Measurements from ENCODE around the gene IFI27. TPM values are rescaled to one million over a fixed set of nuclear protein-coding genes. Genes with fewer than 3 reads are reported as not detected.

IFI27 gene
- polyA plus RNA-seq, 3 donors = 140 to 586 (median 483) TPM

GRCh38 chr14:94120667-94121340 is 10.3 kb downstream of the IFI27 start:
- no peak overlapping the region for H3K27ac ChIP-seq (ENCODE audit: low read depth, low read length)
- 83 to 91% (median 84%) methylated on average over 5 of the region's 5 CpGs for WGBS, 3 donors

GRCh38 chr14:94121485-94121884 is 10.9 kb downstream of the IFI27 start:
- WGBS, 3 donors = 50 to 63% (median 58%) methylated on average over 3 of the region's 3 CpGs
- no peak overlapping the region for H3K27ac ChIP-seq (ENCODE audit: low read depth, low read length)

GRCh38 chr14:94122438-94122837 is 11.9 kb downstream of the IFI27 start:
- WGBS, 3 donors = 64 to 94% (median 70%) methylated on average over 3 of the region's 3 CpGs
- H3K27ac ChIP-seq (ENCODE audit: low read depth, low read length) = no peak overlapping the region

DNA sequence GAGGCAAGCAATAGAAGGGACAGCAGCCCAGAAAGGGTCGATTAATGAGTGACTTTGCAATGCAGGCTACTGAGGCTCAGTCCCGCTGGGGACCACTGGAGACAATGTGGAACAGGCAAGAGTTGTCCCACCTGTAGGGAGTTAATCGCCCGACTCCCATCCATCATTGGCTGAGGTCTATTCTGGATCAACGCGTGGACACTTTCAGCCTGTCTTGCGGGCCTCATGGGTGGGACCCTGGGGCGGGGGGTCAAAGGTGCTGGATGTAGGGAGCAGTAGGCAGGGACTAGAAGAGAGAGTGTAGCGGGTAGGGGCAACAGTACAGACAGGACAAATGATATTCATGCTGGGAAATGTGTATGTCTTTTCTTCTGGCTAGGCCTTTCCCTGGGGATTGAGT is 12.8 kb downstream of the IFI27 start:
- WGBS, 3 donors = 88 to 90% (median 90%) methylated on average over 9 of the region's 9 CpGs
- H3K27ac ChIP-seq (ENCODE audit: low read depth, low read length) = no peak overlapping the region

- 89 to 100% (median 95%) methylated on average over 1 of the region's 1 CpG for WGBS, 3 donors
- no peak overlapping the region for H3K27ac ChIP-seq (ENCODE audit: low read depth, low read length)
Observed at GRCh38 chr14:94123868-94124267, 13.3 kb downstream of the IFI27 start.

- 80 to 91% (median 87%) methylated on average over 9 of the region's 9 CpGs for WGBS, 3 donors
- no peak overlapping the region for H3K27ac ChIP-seq (ENCODE audit: low read depth, low read length)
Observed at GRCh38 chr14:94124582-94125377, 14.2 kb downstream of the IFI27 start.

DNA sequence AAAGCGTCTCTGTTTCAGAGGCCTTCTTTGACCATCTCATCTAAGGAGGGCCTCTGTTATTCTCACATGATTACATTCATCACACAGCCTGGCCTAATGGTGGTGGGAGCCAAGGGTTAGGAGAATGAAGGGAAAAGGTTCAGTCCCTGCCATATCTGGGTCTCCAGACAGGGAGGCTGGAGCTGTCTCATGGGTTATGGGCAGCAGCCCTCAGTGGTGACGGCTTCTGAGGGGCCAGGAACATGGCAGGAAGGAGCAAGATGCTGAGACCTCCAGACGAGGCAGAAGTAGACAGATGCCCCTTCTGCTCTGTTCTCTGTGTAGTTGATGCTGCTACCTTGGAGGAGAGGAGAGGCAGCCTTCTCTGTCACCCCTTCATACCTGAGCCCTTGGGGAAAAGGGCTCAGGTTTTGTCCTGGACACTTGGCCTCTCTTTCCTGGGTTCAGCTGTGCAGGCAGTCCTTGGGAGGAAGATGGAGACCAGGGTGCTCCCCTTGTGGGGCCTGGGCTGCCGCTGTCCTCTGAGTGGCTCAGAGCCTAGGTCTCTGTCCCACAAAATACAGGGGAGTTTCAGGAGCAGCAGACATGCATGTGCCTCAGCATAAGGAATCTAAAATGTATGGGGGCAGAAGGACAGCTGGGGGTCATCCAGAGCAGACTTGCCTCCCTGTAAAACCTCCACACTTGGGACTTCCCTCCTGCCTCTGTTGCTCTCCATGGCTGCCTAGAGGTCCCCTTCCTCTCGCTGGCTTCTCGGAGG is 15.3 kb downstream of the IFI27 start:
- H3K27ac ChIP-seq (ENCODE audit: low read depth, low read length) = no peak overlapping the region
- WGBS, 3 donors = 79 to 88% (median 85%) methylated on average over 6 of the region's 6 CpGs

DNA sequence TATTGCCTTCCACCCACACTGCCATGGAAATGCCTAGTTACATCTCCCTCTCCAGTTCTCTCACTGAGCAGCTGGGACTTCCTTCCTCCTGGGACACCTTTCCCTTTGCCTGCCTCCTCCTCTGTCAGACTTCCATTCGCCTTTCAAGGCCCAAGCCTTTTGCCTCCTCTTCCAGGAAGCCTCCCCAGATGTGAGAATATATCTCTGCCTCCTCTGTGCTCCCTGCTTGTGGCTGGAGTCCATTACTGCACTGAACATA is 15.8 kb downstream of the IFI27 start:
- WGBS, 3 donors = 81 to 93% (median 82%) methylated on average over 1 of the region's 1 CpG
- no peak overlapping the region for H3K27ac ChIP-seq (ENCODE audit: low read depth, low read length)

GRCh38 chr14:94126800-94127199 is 16.3 kb downstream of the IFI27 start:
- no peak overlapping the region for H3K27ac ChIP-seq (ENCODE audit: low read depth, low read length)
- WGBS, 3 donors = 78 to 92% (median 82%) methylated on average over 5 of the region's 5 CpGs

DNA sequence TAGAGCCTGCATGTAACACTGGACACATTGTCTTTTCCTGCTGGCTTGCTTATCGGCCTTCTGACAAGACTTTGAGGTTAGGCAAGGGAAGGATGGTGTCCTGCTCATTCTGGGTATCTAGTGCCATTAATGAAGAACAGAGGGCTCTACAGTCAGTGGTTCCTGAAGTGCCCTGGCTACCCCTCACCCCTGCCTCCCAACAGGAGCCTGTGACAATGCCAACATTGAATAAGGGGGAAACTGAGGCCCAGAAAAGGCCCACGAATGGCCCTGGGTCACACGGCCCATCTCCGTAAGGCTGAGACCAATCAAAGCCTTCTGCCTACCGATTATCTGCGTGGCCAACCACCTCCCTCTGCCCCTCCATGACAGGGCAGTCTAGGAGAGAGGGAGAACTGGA is 16.8 kb downstream of the IFI27 start:
- whole genome bisulfite sequencing, 3 donors = 91 to 97% (median 97%) methylated on average over 6 of the region's 6 CpGs
- no peak overlapping the region for H3K27ac ChIP-seq (ENCODE audit: low read depth, low read length)

- 91 to 93% (median 93%) methylated on average over 13 to 14 of the region's 14 CpGs for WGBS, 3 donors
- H3K27ac ChIP-seq (ENCODE audit: low read depth, low read length) = no peak overlapping the region
Observed at GRCh38 chr14:94128216-94128839, 17.8 kb downstream of the IFI27 start.

DNA sequence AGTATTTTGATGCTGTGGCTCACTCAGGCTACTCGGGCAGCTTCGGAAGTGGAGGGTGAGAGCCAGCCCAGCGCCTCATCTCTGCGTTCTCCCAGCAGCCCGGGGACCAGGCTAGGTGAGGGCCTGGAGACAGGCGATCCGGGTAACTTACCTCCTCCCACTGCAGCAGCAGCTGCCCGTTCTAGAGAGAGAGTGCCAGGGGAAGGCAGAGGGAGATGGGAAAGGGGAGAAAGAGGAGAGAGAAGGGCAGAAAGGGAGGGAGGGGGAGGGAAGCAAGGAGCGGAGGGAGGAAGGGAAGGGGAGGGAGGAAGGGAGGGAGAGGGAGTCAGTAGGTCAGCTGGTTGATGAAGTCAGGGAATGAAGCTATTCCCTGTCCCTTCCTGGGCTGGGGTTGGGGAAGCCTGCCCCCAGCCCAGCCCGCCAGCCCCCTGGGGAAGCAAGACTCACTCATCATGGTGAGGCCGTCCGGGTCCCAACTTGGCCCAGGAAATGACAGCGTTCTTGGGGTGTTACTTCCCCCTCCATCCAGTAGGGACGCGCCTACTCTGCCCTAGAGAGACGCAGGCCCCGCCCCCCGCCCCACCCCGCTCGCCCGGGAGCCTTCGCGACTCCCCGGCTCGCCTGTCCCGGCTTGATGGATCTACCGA is 18.7 kb downstream of the IFI27 start, which contains the start of gene IFI27L2:
Gene IFI27L2 (minus strand): TSS at position 494 of the 647 bp plus-strand sequence. CDS start 40 bp downstream, at position 454.
- WGBS, 3 donors = 1 to 2% (median 1%) methylated on average over 26 to 27 of the region's 27 CpGs
- H3K27ac ChIP-seq (ENCODE audit: low read depth, low read length) = no peak within 1 kb of the TSS

DNA sequence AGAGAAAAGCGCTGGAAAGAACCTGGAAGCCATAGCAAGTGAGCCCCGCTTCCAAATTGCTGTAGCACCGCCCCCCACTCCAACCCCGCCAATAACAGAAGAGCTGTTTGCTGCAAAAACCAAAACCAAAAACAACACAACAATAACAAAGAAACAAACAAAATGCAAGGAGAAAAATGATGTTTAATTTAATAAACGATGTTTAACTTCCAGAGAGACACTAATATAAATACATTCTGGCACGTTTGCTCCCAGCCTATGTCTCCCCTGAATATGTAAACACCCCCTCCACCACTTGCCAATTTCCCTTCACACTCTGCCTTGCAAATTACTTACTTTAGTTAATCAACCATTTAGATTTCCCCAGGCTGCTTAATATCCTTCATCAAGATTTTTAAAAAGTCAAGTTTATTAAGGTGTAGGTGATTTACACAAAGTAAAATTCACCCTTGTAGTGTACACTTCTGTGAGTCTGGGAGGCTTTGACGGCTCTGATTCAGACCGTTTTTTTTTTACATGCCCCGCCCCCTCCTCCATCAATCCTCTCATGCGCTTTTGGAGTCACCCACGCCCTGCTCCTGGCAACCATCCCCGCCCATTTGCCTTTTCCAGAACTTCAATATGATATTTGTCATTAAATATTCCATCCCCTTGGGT is 19.4 kb downstream of the IFI27 start:
- H3K27ac ChIP-seq (ENCODE audit: low read depth, low read length) = no peak overlapping the region
- WGBS, 3 donors = 0 to 1% (median 1%) methylated on average over 12 of the region's 12 CpGs

DNA sequence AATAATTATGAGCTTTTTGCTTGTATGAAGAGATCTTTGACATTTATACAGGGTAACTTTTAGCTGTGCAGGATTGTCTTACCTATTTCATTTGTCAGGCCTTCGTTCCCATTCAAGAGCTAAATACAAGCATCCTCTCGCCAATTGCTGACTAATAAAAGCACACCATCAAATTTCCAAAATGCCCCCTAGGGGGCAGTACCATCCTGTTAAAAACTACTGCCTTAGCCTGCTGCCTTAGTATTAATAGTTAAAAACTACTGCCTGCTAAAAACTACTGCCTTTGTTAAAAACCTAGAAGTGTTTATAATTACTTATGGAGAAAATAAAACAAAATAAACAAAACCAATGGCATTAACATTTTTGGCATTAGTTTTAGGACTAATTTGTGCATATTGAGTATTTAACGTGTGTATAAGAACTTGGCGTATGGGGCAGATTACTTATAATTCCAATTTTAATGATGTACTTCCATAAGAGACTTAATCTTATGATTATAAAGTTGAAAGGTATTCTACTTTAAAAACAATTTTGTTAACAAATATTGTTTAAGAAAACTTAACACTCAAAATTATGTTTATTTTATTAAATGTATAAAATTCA is 21.9 kb downstream of the IFI27 start:
- WGBS, 3 donors = 44 to 49% (median 45%) methylated on average over 4 of the region's 4 CpGs
- H3K27ac ChIP-seq (ENCODE audit: low read depth, low read length) = no peak overlapping the region

DNA sequence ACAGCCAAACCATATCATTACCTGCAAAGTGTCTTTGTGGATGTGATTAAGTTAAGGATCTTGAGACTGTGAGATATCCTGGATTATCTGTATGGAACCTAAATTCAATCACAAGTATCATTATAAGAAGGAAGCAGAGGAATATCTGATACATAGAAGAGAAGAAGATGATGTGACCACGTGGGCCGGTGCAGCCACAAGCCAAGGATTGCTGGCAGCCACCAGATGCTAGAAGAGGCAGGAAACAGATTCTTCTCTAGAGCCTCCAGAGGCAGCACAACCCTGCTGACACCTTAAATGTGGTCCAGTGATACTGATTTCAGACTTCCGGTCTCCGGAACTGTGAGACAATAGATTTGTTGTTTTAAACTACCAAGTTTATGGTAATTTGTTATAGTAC is 24.9 kb downstream of the IFI27 start:
- WGBS, 3 donors = 69 to 76% (median 75%) methylated on average over 4 of the region's 4 CpGs
- H3K27ac ChIP-seq (ENCODE audit: low read depth, low read length) = no peak overlapping the region

- WGBS, 3 donors = 29 to 31% (median 30%) methylated on average over 18 of the region's 18 CpGs
- H3K27ac ChIP-seq (ENCODE audit: low read depth, low read length) = no peak overlapping the region
Observed at GRCh38 chr14:94136575-94137331, 26.2 kb downstream of the IFI27 start.

GRCh38 chr14:94138251-94138650 is 27.7 kb downstream of the IFI27 start:
- no peak overlapping the region for H3K27ac ChIP-seq (ENCODE audit: low read depth, low read length)
- WGBS, 3 donors = 82 to 90% (median 83%) methylated on average over 9 of the region's 9 CpGs

Data from adipose tissue (tissue), 3 donors.